Mesendoderm (in vitro differentiated cells): Measurements from ENCODE around the gene LRFN2.

Experiments used
- DNase-seq: peaks from one replicate; pipeline ENCODE4 v3.0.0; 2013
- H2AK5ac ChIP-seq: 2 replicates; pipeline ENCODE4 v1.6.1; 2013; ENCODE audit warnings: low read length, inconsistent platforms
- H2BK120ac ChIP-seq: 2 replicates; pipeline ENCODE4 v1.6.1; 2013; ENCODE audit warnings: low read depth, mild to moderate bottlenecking, low read length, moderate library complexity, mixed read lengths
- H2BK15ac ChIP-seq: replicated peaks from 2 replicates; pipeline ENCODE4 v1.6.1; 2013; ENCODE audit warnings: low read depth, mild to moderate bottlenecking, moderate library complexity
- H2BK5ac ChIP-seq: 2 replicates; pipeline ENCODE4 v1.6.1; 2013; ENCODE audit warnings: low read length, inconsistent platforms
- H3K18ac ChIP-seq: 2 replicates; pipeline ENCODE4 v1.6.1; 2013; ENCODE audit warnings: mild to moderate bottlenecking, low read length, mixed read lengths
- H3K23ac ChIP-seq: one replicate; pipeline ENCODE4 v1.6.1; 2013; ENCODE audit warnings: low read length
- H3K27ac ChIP-seq: 2 replicates; pipeline ENCODE4 v1.5.1; 2013; ENCODE audit warnings: low read depth, mild to moderate bottlenecking, inconsistent platforms, low read length, moderate library complexity
- H3K27me3 ChIP-seq: 2 replicates; pipeline ENCODE4 v1.6.1; 2013; ENCODE audit warnings: low read length, control low read depth, mild to moderate bottlenecking, inconsistent platforms; ENCODE audit not compliant: insufficient read depth, poor library complexity
- H3K36me3 ChIP-seq: 2 replicates; pipeline ENCODE4 v1.6.1; 2013; ENCODE audit warnings: low read length, inconsistent platforms; ENCODE audit not compliant: control insufficient read depth, insufficient read depth
- H3K4ac ChIP-seq: one replicate; pipeline ENCODE4 v1.6.1; 2013; ENCODE audit warnings: low read depth, mild to moderate bottlenecking, low read length, moderate library complexity
- H3K4me1 ChIP-seq: 2 replicates; pipeline ENCODE4 v1.6.1; 2013; ENCODE audit warnings: low read depth, low read length, inconsistent platforms; ENCODE audit not compliant: control insufficient read depth
- H3K4me2 ChIP-seq: 2 replicates; pipeline ENCODE4 v1.6.1; 2013; ENCODE audit warnings: low read length
- H3K4me3 ChIP-seq: 2 replicates; pipeline ENCODE4 v1.5.1; 2013; ENCODE audit warnings: mild to moderate bottlenecking, low read length
- H3K56ac ChIP-seq: one replicate; pipeline ENCODE4 v1.6.1; 2013; ENCODE audit warnings: low read length
- H3K79me1 ChIP-seq: 2 replicates; pipeline ENCODE4 v1.6.1; 2013; ENCODE audit warnings: low read length, inconsistent platforms
- H3K79me2 ChIP-seq: 2 replicates; pipeline ENCODE4 v1.6.1; 2013; ENCODE audit warnings: mild to moderate bottlenecking, low read length; ENCODE audit not compliant: control insufficient read depth, insufficient read depth
- H3K9ac ChIP-seq: 2 replicates; pipeline ENCODE4 v1.6.1; 2013; ENCODE audit warnings: low read length, inconsistent platforms
- H4K5ac ChIP-seq: one replicate; pipeline ENCODE4 v1.6.1; 2013; ENCODE audit warnings: low read length
- H4K8ac ChIP-seq: one replicate; pipeline ENCODE4 v1.6.1; 2013; ENCODE audit warnings: low read depth, mild to moderate bottlenecking, control low read depth, low read length, moderate library complexity
- WGBS: extraction: QIAGEN DNeasy Blood & Tissue Kit; methylation state at CpG from one replicate; pipeline ENCODE4 v1.1.7; 2013; ENCODE audit warnings: low lambda C conversion rate, missing lambda C conversion rate; ENCODE audit not compliant: insufficient coverage; ENCODE audit errors: extremely low coverage; 5-methylcytosine and 5-hydroxymethylcytosine counted together

LRFN2 gene

DNA sequence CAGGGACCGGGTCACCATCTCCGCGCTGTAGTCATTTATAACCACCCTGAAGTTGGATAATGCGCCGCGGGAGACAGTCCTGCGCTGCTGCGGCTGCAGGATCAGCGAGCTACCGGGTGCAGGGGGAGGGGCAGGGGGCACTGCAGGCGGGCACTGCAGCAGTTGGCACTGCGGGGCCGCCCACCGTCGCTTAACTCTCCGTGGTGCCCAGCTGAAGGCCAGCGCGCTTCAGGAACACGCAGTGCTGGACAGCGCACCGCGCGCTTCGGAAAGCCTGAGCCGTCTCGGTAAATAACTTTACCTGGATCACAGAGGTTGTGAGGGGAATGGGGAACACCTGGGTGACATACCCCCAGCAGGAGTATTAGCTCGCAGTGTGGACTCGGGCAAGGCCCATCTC is 12.4 kb upstream of the LRFN2 start:
- Histone ChIP-seq H3K27ac (no peak overlapping the region), H2BK5ac (no peak overlapping the region), H3K56ac (no peak overlapping the region), H2BK15ac (no peak overlapping the region), H4K8ac (no peak overlapping the region), H3K18ac (no peak overlapping the region), H3K27me3 (no peaks in the 10 kb centered on the region), H3K79me1 (no peaks in the 10 kb centered on the region), H3K4me3 (no peak overlapping the region), H3K4me2 (no peak overlapping the region), H3K4me1 (no peaks in the 10 kb centered on the region), H4K5ac (no peak overlapping the region), H3K23ac (no peak overlapping the region), H3K4ac (no peak overlapping the region), H3K79me2 (no peaks in the 10 kb centered on the region), H3K9ac (no peak overlapping the region), H3K36me3 (no peaks in the 10 kb centered on the region), H2AK5ac (no peak overlapping the region), H2BK120ac (no peak overlapping the region)
- no CpG with 5 or more reads among the region's 28 CpGs for WGBS
- no peak for DNase-seq

- H3K36me3 ChIP-seq, result no peaks in the 10 kb centered on the region
- no peaks in the 10 kb centered on the region for H3K79me1 ChIP-seq
- H3K27ac ChIP-seq, result no peak overlapping the region
- H3K4me3 ChIP-seq, result no peak overlapping the region
- H3K4me2 ChIP-seq, result no peak overlapping the region
- no peak overlapping the region for H3K23ac ChIP-seq
- no peak for DNase-seq
- no peak overlapping the region for H2BK5ac ChIP-seq
- no peak overlapping the region for H2BK120ac ChIP-seq
- H3K56ac ChIP-seq, result no peak overlapping the region
- no peak overlapping the region for H3K4ac ChIP-seq
- no peak overlapping the region for H4K5ac ChIP-seq
- H3K27me3 ChIP-seq, result no peaks in the 10 kb centered on the region
- H2AK5ac ChIP-seq, result no peak overlapping the region
- H3K18ac ChIP-seq, result no peak overlapping the region
- H3K79me2 ChIP-seq, result no peaks in the 10 kb centered on the region
- H4K8ac ChIP-seq, result no peak overlapping the region
- no peak overlapping the region for H3K9ac ChIP-seq
- H2BK15ac ChIP-seq, result no peak overlapping the region
- H3K4me1 ChIP-seq, result no peaks in the 10 kb centered on the region
- WGBS, result no CpG with 5 or more reads among the region's 5 CpGs
Observed at GRCh38 chr6:40598516-40598915, 11.4 kb upstream of the LRFN2 start.

- Histone ChIP-seq H3K23ac (no peak overlapping the region), H3K4me2 (no peak overlapping the region), H4K8ac (no peak overlapping the region), H3K4me3 (no peak overlapping the region), H2BK5ac (no peak overlapping the region), H3K79me1 (no peaks in the 10 kb centered on the region), H3K9ac (no peak overlapping the region), H3K4me1 (no peaks in the 10 kb centered on the region), H3K36me3 (no peaks in the 10 kb centered on the region), H3K27ac (no peak overlapping the region), H2AK5ac (no peak overlapping the region), H3K56ac (no peak overlapping the region), H4K5ac (no peak overlapping the region), H2BK120ac (no peak overlapping the region), H3K18ac (no peak overlapping the region), H3K4ac (no peak overlapping the region), H3K27me3 (no peaks in the 10 kb centered on the region), H3K79me2 (no peaks in the 10 kb centered on the region), H2BK15ac (no peak overlapping the region)
- no CpG with 5 or more reads among the region's 3 CpGs for WGBS
- DNase-seq, result no peak
Observed at GRCh38 chr6:40597301-40597700, 10.1 kb upstream of the LRFN2 start.

- Histone ChIP-seq H3K27ac (no peak overlapping the region), H2BK5ac (no peak overlapping the region), H4K8ac (no peak overlapping the region), H3K9ac (no peak overlapping the region), H3K4ac (no peak overlapping the region), H3K79me2 (no peaks in the 10 kb centered on the region), H4K5ac (no peak overlapping the region), H3K79me1 (no peaks in the 10 kb centered on the region), H3K4me2 (no peak overlapping the region), H2AK5ac (no peak overlapping the region), H2BK120ac (no peak overlapping the region), H3K4me3 (no peak overlapping the region), H3K18ac (no peak overlapping the region), H3K23ac (no peak overlapping the region), H3K56ac (no peak overlapping the region), H2BK15ac (no peak overlapping the region), H3K27me3 (peaks cover 7% of the 10 kb centered on the region), H3K36me3 (no peaks in the 10 kb centered on the region), H3K4me1 (peaks cover 15% of the 10 kb centered on the region)
- DNase-seq, result peak; percentile 17
- WGBS, result no CpG with 5 or more reads among the region's 7 CpGs
Observed at GRCh38 chr6:40588480-40588879, 1.3 kb upstream of the LRFN2 start.

DNA sequence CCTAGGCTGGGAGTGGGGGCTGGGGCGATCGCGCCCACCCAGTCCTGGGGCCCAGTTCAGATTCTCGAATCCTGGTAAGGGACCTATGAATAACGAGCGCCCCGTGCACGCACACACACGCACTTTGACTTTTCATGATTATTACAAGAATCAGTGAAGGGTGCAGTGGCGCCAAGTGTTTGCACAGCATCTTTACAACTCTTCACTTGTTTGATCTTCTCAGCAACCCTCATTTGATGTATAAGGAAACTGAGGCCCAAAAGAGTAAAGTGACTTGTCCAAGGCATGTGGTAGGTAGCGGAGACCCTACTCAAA is 863 bp upstream of the LRFN2 start:
- Histone ChIP-seq H3K4ac (no peak overlapping the region), H2BK15ac (no peak overlapping the region), H3K9ac (no peak overlapping the region), H3K4me1 (peaks cover 15% of the 10 kb centered on the region), H3K79me1 (no peaks in the 10 kb centered on the region), H3K18ac (no peak overlapping the region), H3K4me3 (no peak overlapping the region), H4K8ac (no peak overlapping the region), H3K56ac (no peak overlapping the region), H2AK5ac (no peak overlapping the region), H2BK120ac (no peak overlapping the region), H3K79me2 (no peaks in the 10 kb centered on the region), H2BK5ac (no peak overlapping the region), H4K5ac (no peak overlapping the region), H3K36me3 (no peaks in the 10 kb centered on the region), H3K4me2 (peak overlapping the region; percentile 5), H3K23ac (no peak overlapping the region), H3K27ac (no peak overlapping the region), H3K27me3 (peaks cover 7% of the 10 kb centered on the region)
- DNase-seq, result no peak
- WGBS, result no CpG with 5 or more reads among the region's 11 CpGs

- WGBS, result no CpG with 5 or more reads among the region's 55 CpGs
- DNase-seq, result no peak
- no peak overlapping the region for H2BK5ac ChIP-seq
- H3K27me3 ChIP-seq, result peaks cover 7% of the 10 kb centered on the region
- H3K23ac ChIP-seq, result no peak overlapping the region
- H3K36me3 ChIP-seq, result no peaks in the 10 kb centered on the region
- H2BK120ac ChIP-seq, result no peak overlapping the region
- no peak overlapping the region for H3K18ac ChIP-seq
- no peak overlapping the region for H3K9ac ChIP-seq
- no peak overlapping the region for H3K4ac ChIP-seq
- H3K79me1 ChIP-seq, result no peaks in the 10 kb centered on the region
- peaks cover 15% of the 10 kb centered on the region for H3K4me1 ChIP-seq
- no peak overlapping the region for H3K4me3 ChIP-seq
- no peak overlapping the region for H2BK15ac ChIP-seq
- peak overlapping the region; percentile 90 for H3K4me2 ChIP-seq
- H4K5ac ChIP-seq, result no peak overlapping the region
- H2AK5ac ChIP-seq, result no peak overlapping the region
- no peak overlapping the region for H3K56ac ChIP-seq
- H3K27ac ChIP-seq, result no peak overlapping the region
- no peak overlapping the region for H4K8ac ChIP-seq
- H3K79me2 ChIP-seq, result no peaks in the 10 kb centered on the region
Observed at GRCh38 chr6:40586369-40587201, 579 bp downstream of the LRFN2 start.
